Neuron (in vitro differentiated cells): Measurements from ENCODE around the gene JAK3.
A peak's percentile ranks its signal among the peaks of the same experiment; 100 is the strongest.
"Not testable (repeated sequence)": the region's sequence is repeated elsewhere in the genome, so short reads cannot be mapped to it uniquely, and the experiment has no call there.

ENCODE experiments used
- H2AFZ ChIP-seq: one replicate; pipeline ENCODE4 v1.6.1; 2013; ENCODE audit warnings: low read depth, mild to moderate bottlenecking, inconsistent platforms, low read length, moderate library complexity
- H3K27me3 ChIP-seq: one replicate; pipeline ENCODE4 v1.6.1; 2013; ENCODE audit warnings: low read length; ENCODE audit not compliant: insufficient read depth
- H3K36me3 ChIP-seq: one replicate; pipeline ENCODE4 v1.6.1; 2013; ENCODE audit warnings: low read length; ENCODE audit not compliant: insufficient read depth
- H3K4me1 ChIP-seq: one replicate; pipeline ENCODE4 v1.6.1; 2013; ENCODE audit warnings: low read length; ENCODE audit not compliant: insufficient read depth
- H3K4me3 ChIP-seq: 2 replicates; pipeline ENCODE4 v1.5.1; 2013; ENCODE audit warnings: mild to moderate bottlenecking, low read length, moderate library complexity
- H3K9me3 ChIP-seq: one replicate; pipeline ENCODE4 v1.6.1; 2013; ENCODE audit warnings: low read length

The JAK3 gene

DNA sequence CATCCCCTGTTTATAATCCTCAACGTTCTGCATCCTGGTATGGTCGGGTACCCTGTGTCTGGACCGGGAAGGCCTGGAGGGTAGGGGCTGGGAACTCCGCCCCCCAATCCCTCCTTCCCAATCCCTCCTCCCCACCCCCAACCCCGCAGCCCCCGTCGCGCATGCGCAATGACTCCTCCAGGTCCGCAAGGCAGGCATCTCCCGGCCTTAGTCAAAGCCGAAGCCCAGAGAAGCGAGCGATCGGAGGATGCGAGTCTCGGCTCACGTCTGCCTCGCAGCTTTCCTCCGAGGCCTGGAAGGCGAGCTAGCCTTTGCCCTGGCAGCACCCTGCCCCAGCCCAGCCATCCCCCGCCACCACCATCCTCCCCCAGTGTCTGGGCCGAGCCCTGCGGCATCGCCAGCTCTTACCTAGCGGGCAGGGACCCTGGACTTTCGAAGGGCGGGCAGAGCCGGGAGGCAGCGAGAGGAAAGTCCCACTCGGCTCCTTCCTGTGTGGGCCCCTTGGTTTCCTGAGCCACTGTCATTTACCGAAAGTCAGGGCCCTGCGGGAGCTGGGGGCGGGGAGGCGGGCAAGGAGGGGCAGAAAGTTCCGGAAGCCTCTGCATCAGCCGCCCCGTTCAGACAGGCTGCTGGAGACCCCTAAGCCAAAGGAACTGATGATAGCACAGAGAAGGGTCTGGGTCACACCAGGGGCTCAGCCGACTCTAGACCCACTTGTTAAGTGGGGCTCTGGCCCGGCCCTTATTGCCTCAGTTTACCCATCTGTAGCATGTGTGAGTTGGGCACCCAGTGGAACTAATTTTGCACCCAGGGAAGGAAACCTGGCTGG, at the start of gene JAK3:
TSS of gene JAK3 (minus strand) at position 445 of the 829 bp plus-strand sequence. CDS start 3,565 bp downstream, outside the sequence.
- Histone ChIP-seq H3K36me3 (no peaks in the 10 kb centered on the region), H3K9me3 (no peaks in the 10 kb centered on the region), H3K27me3 (no peaks in the 10 kb centered on the region), H3K4me1 (no peaks in the 10 kb centered on the region), H3K4me3 (no peak within 1 kb of the TSS), H2AFZ (peak within 1 kb of the TSS; percentile 57)

DNA sequence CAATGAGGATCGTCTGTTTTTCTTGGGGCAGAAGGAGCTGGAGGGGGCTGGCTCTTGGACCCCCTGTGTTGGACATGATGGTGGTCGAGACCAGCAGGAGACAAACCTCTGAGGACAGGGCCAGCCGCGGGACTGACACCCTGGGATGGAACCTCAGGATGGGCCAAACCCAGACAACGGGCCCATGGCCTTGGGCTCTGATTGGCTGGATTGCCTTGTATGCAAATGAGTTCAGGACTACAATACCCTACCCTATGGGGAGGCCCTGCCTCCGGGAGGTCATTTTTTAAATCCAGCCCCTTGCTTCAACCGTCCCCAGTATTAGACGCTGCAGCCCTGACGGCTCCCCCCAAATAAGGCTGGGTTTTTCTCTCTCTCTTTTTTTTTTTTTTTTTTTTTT, 46.0 kb upstream of the JAK3 start:
- H3K36me3 ChIP-seq, result no peaks in the 10 kb centered on the region
- no peaks in the 10 kb centered on the region for H3K9me3 ChIP-seq
- no peak overlapping the region for H3K4me3 ChIP-seq
- H2AFZ ChIP-seq, result no peak overlapping the region
- H3K27me3 ChIP-seq, result no peaks in the 10 kb centered on the region
- no peaks in the 10 kb centered on the region for H3K4me1 ChIP-seq

DNA sequence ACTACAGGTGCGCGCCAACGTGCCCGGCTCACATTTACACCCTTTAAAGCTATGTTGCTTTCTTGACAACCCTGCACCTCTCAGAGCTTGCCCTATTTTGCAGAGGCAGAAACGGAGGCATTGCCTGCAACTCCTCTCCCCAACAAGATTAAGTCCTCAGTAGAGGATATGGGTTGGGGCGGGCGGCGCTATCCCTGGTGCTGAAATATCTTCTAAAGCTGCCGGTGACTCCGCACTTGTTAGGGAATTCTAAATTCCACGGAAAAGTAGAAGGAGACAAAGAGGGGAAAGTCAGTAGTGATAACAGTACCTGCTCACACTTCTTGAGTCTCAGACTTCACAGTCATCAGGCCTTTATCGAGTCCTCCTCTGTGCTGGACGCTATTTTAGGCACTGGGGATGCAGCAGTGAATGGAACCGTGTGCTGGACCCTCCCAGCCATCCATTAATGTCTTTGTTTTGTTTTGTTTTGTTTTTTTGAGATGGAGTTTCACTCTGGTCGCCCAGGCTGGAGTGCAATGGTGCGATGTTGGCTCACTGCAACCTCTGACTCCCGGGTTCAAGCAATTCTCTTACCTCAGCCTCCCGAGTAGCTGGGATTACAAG, 41.9 kb upstream of the JAK3 start:
- H3K4me1 ChIP-seq, result no peaks in the 10 kb centered on the region
- H3K36me3 ChIP-seq, result no peaks in the 10 kb centered on the region
- H3K27me3 ChIP-seq, result no peaks in the 10 kb centered on the region

DNA sequence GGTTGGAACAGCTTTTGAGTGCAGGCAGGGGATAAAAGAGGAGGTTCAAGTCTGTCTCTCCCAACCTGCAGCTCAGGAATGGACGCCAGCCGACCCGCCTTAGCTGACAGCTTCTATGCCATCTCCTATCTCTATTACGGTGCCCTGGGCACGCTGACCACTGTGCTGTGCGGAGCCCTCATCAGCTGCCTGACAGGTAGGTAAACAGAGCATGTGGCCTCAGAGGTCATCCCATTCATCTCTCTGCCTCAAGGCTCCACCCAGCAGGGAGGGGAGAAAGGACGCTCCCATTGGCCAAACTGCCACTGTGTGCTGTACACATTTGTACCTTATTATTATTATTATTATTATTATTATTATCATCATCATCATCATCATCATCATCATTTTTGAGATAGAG, 40.5 kb upstream of the JAK3 start:
- no peaks in the 10 kb centered on the region for H3K9me3 ChIP-seq
- no peak overlapping the region for H3K4me3 ChIP-seq
- H2AFZ ChIP-seq, result no peak overlapping the region

More for the DNA sequence above, 41.9 kb upstream of the JAK3 start:
- Histone ChIP-seq H3K4me3 (no peak overlapping the region), H2AFZ (no peak overlapping the region), H3K9me3 (no peaks in the 10 kb centered on the region)

DNA sequence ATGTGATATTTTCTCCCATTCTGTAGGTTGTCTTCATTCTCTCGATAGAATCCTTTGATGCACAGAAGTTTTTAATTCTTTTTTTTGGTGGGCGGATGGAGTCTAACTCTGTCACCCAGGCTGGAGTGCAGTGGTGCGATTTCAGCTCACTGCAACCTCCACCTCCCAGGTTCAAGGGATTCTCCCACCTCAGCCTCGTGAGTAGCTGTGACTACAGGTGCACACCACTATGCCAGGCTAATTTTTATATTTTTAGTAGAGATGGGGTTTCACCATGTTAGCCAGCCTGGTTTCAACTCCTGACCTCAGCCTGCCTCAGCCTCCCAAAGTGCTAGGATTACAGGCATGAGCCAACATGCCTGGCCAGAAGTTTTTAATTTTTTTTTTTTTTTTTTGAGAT, 39.4 kb upstream of the JAK3 start:
- not testable (repeated sequence) for H3K9me3 ChIP-seq, H3K4me1 ChIP-seq, H3K27me3 ChIP-seq, H2AFZ ChIP-seq, H3K4me3 ChIP-seq, H3K36me3 ChIP-seq

More for the DNA sequence above, 40.5 kb upstream of the JAK3 start:
- H3K36me3 ChIP-seq, result no peaks in the 10 kb centered on the region
- no peaks in the 10 kb centered on the region for H3K4me1 ChIP-seq
- H3K27me3 ChIP-seq, result no peaks in the 10 kb centered on the region

DNA sequence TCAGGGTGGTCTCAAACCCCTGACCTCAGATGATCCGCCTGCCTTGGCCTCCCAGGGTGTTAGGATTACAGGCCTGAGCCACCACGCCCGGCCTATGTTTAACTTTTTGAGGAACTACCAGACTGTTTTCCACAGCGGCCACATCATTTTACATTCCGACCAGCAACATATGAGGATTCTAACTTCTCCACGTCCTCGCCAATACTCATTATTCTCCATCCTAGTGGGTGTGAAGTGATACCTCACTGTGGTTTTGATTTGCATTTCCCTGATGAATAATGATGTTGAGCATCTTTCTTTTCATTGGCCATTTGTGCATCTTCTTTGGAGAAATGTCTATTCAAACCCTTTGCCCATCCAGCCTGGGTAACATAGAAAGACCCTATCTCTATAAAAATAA, 38.7 kb upstream of the JAK3 start:
- no peaks in the 10 kb centered on the region for H3K27me3 ChIP-seq
- H2AFZ ChIP-seq, result no peak overlapping the region
- no peaks in the 10 kb centered on the region for H3K36me3 ChIP-seq
- no peaks in the 10 kb centered on the region for H3K4me1 ChIP-seq
- H3K9me3 ChIP-seq, result no peaks in the 10 kb centered on the region
- no peak overlapping the region for H3K4me3 ChIP-seq

DNA sequence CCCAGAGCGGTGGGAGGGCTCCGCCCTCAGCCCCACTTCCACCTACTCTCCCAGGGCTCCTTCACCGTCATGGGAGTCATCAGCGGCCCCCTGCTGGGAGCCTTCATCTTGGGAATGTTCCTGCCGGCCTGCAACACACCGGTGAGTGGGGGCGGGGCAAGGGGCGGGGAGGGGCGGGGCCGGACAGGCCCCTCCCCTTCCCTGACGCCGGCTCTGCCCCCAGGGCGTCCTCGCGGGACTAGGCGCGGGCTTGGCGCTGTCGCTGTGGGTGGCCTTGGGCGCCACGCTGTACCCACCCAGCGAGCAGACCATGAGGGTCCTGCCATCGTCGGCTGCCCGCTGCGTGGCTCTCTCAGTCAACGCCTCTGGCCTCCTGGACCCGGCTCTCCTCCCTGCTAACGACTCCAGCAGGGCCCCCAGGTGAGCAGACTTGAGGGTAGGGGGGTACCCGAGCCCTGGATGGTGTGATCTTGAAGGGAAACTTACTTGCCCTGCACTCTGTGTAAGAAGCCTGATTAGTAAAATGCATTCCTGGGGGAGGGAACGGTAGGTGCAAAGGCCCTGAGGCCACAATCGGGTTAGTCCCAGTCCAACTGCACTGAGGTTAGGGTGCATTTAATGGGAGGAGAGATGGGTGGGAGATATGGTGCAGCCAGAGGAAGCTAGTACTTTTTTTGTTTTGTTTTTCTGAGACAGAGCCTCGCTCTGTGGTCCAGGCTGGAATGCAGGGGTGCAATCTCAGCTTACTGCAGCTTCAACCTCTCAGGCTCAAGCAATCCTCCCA, 36.0 kb upstream of the JAK3 start:
- Histone ChIP-seq H3K4me1 (no peaks in the 10 kb centered on the region), H3K27me3 (no peaks in the 10 kb centered on the region), H3K9me3 (no peaks in the 10 kb centered on the region), H2AFZ (no peak overlapping the region), H3K4me3 (no peak overlapping the region), H3K36me3 (no peaks in the 10 kb centered on the region)

DNA sequence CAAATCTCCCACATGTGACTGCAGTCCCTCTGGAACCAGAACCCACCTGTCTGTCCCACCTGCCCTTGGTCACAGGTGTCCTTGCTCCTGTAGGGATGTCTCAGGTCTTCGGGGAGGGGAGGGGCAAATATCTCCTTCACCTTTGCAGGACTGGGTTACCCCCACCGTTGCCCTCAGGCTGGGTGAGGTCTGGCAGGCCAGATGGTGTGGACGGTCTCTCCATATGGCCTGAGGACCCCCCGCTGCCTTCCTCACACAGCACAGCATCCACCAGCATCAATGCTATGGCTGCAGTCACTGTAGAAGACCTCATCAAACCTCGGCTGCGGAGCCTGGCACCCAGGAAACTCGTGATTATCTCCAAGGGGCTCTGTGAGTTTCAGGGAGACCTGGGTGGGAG, 33.9 kb upstream of the JAK3 start:
- no peaks in the 10 kb centered on the region for H3K4me1 ChIP-seq
- no peaks in the 10 kb centered on the region for H3K9me3 ChIP-seq
- H3K27me3 ChIP-seq, result no peaks in the 10 kb centered on the region
- no peaks in the 10 kb centered on the region for H3K36me3 ChIP-seq
- H3K4me3 ChIP-seq, result no peak overlapping the region
- no peak overlapping the region for H2AFZ ChIP-seq

DNA sequence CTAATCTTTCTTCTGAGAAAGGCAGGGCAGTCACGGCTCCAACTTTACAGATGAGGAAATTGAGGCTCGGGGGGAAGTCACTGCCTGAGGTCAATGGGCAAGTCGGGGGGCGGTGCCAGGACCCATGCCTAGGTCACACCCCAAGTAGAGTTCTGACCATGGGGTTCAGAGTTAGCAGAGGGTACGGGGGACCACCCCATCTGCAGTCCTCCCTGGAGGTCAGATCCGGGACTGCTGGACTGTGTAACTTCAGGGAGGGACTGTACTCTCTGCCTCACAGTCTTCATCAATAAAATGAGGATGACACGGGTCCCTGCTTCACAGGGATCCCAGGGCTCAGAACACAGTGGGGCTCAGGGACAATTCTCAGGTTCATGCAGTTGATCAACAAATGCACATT, 31.7 kb upstream of the JAK3 start:
- Histone ChIP-seq H3K36me3 (no peaks in the 10 kb centered on the region), H2AFZ (no peak overlapping the region), H3K9me3 (no peaks in the 10 kb centered on the region), H3K27me3 (peaks cover 4% of the 10 kb centered on the region), H3K4me1 (no peaks in the 10 kb centered on the region), H3K4me3 (no peak overlapping the region)

DNA sequence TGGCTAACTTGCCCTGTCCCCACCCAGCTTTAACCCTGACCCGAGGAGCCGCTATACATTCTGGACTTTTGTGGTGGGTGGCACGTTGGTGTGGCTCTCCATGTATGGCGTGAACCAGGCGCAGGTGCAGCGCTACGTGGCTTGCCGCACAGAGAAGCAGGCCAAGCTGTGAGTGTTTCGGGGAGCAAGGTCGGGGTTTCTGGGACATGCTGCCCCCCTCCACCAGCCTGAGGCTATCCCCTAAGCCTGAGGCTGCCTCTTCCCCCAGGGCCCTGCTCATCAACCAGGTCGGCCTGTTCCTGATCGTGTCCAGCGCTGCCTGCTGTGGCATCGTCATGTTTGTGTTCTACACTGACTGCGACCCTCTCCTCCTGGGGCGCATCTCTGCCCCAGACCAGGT, 29.9 kb upstream of the JAK3 start:
- Histone ChIP-seq H3K4me3 (no peak overlapping the region), H3K4me1 (peaks cover 4% of the 10 kb centered on the region), H2AFZ (no peak overlapping the region), H3K9me3 (no peaks in the 10 kb centered on the region), H3K27me3 (peaks cover 16% of the 10 kb centered on the region), H3K36me3 (no peaks in the 10 kb centered on the region)

DNA sequence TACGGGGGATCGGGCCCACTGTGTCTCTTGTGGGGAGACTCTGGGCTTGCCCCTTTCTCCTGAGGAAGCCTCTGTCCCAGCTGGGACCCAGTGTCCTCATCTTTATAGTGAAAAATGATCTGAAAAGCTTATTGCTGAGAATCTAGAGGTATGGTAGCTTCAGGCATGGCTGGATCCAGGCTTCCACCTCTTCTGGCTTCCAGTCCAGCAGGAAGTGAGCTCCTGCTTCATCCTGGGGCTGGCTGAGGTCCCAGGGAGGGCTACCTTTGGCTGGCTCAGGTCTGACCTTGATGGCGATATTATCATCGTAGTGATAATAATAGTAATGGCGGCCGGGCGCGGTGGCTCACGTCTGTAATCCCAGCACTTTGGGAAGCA, 27.0 kb upstream of the JAK3 start:
- Histone ChIP-seq H3K4me1 (peaks cover 4% of the 10 kb centered on the region), H2AFZ (no peak overlapping the region), H3K27me3 (peaks cover 36% of the 10 kb centered on the region), H3K9me3 (no peaks in the 10 kb centered on the region), H3K36me3 (no peaks in the 10 kb centered on the region), H3K4me3 (no peak overlapping the region)

DNA sequence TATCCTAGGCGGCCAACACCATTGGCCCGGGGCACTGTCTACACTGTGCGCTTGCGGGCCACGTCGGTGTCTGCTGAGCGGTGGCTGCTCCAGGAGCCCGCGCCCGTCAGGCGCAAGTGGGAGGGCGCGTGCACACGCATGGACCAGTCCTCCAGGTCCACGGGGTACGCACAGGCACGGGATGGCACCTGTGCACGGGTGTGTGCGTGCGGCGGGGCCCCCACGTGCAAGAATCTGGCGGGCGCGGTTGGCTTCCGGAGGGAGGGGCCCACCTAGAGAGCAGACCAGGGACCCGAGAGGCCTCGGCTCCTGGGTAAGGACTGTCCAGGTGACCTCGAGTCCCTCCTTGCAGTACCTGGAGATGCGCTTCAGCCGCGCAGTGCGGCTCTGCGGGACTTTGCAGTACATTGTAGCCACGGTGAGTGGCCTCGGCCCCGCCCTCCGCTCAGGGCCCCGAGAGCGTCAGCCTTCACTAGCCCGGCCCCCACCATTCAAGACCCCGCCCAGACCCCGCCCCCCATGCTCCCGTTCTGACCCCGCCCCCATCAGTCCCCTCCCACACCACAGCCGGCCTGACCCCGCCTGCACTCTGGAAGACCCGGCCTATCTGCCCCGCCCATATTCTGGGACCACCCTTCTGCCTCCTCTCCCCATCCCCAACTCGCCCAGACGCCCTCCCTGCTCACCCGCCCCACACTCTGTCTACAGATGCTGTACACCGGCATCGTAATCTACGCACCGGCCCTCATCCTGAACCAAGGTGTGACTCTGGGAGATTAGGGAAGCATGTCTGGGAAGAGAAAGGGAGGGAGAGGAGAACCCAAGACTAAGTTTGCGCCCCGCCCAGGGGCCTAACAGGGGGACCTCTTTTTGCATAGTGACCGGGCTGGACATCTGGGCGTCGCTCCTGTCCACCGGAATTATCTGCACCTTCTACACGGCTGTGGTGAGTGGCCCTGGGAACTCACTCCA, 26.3 kb upstream of the JAK3 start:
- no peak overlapping the region for H3K4me3 ChIP-seq

More for the DNA sequence above, 26.3 kb upstream of the JAK3 start:
- Histone ChIP-seq H3K4me1 (peaks cover 4% of the 10 kb centered on the region), H2AFZ (no peak overlapping the region), H3K9me3 (no peaks in the 10 kb centered on the region), H3K27me3 (peaks cover 36% of the 10 kb centered on the region), H3K36me3 (no peaks in the 10 kb centered on the region)
